Lower lobe of right lung (tissue), 2 donors: ENCODE data around the gene RAPGEF2. TPM values are rescaled to one million over a fixed set of nuclear protein-coding genes. Genes with fewer than 3 reads are reported as not detected.
A peak's percentile ranks its signal among the peaks of the same experiment; 100 is the strongest.

Experiments
- ATAC-seq, 2 donors: fragments of 200-7000 bp; cut with Tn5 transposase; one replicate each; pipeline ENCODE4 v1.9.1; 2020 to 2022; ENCODE audit warnings: mild to moderate bottlenecking in 2 of 2, moderate library complexity in 2 of 2
- DNase-seq: peaks from one replicate; pipeline ENCODE4 v3.0.0-alpha.2; 2020
- H3K27ac ChIP-seq: fragments of 200-600 bp; one replicate; pipeline ENCODE4 v1.8.0; 2022
- H3K27me3 ChIP-seq: fragments of 200-600 bp; one replicate; pipeline ENCODE4 v1.8.0; 2022; ENCODE audit warnings: low read depth
- H3K36me3 ChIP-seq: fragments of 200-600 bp; one replicate; pipeline ENCODE4 v1.8.0; 2022; ENCODE audit warnings: mild to moderate bottlenecking
- H3K4me1 ChIP-seq: fragments of 200-600 bp; one replicate; pipeline ENCODE4 v1.8.0; 2022
- H3K4me3 ChIP-seq: fragments of 200-600 bp; one replicate; pipeline ENCODE4 v1.8.0; 2022; ENCODE audit warnings: mild to moderate bottlenecking
- H3K9me3 ChIP-seq: fragments of 200-600 bp; one replicate; pipeline ENCODE4 v1.8.0; 2022
- intact Hi-C: fragments of 100-400 bp; cut with DNase I; formaldehyde crosslinking; loops from one replicate; pipeline ENCODE4 v1.11.0; 2022
- total RNA-seq: library from RNA; stranded (reverse); fragmentation: NEBNext Ultra II Directional; extraction: Animal tissue kit (Norgen Biotek cat#: 25700); gene quantifications from one replicate; pipeline ENCODE4 v1.2.1, GENCODE V29; 2021
- TF ChIP-seq, protein P1 (sequence below): fragments of 200-600 bp; IDR thresholded peaks from one replicate; pipeline ENCODE4 v1.8.0; 2022; ENCODE audit warnings: antibody characterized with exemption, mild to moderate bottlenecking
- donor health status: DM: no; HTN: yes; CAD: no; lungs with severe emphysema.

RAPGEF2 gene
- total RNA-seq, 1 donor from 2014 or later: 66.4 TPM

DNA sequence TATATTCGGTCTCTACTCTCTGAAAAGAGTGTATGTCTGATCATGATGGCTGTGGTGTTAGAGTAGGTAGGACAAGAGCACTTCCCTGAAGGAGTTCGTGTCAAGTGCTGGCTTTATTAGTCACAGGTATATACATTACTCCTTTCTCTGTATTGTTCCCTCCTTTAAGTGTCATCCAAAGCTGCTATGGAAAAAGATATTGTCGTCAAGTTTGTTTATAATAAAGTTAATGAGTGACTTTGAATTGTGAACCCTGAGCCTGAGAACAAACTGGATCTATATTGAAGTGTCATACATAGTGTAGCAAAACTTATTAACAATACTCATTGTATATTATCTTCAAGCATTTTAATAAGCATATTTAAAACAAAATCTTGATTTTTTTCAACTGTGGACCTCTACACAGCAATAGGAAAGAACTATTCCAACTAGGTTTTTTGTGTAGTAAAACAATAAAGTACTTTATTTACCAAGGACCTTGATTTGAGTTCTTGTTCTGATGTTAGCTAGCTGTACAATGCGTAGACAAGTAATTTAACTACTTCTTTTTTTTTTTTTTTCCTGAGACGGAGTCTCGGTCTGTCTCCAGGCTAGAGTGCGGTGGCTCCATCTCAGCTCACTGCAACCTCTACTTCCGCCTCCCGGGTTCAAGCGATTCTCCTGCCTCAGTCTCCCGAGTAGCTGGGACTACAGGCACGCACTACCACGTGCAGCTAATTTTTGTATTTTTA lies 177.7 kb downstream of the RAPGEF2 start:
- TF ChIP-seq, protein P1, sequence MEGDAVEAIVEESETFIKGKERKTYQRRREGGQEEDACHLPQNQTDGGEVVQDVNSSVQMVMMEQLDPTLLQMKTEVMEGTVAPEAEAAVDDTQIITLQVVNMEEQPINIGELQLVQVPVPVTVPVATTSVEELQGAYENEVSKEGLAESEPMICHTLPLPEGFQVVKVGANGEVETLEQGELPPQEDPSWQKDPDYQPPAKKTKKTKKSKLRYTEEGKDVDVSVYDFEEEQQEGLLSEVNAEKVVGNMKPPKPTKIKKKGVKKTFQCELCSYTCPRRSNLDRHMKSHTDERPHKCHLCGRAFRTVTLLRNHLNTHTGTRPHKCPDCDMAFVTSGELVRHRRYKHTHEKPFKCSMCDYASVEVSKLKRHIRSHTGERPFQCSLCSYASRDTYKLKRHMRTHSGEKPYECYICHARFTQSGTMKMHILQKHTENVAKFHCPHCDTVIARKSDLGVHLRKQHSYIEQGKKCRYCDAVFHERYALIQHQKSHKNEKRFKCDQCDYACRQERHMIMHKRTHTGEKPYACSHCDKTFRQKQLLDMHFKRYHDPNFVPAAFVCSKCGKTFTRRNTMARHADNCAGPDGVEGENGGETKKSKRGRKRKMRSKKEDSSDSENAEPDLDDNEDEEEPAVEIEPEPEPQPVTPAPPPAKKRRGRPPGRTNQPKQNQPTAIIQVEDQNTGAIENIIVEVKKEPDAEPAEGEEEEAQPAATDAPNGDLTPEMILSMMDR: no peak
- peaks cover 15% of the 10 kb centered on the region for H3K4me1 ChIP-seq
- H3K9me3 ChIP-seq: no peaks in the 10 kb centered on the region
- ATAC-seq: peak; percentile 80 to 86
- no peak overlapping the region for H3K27ac ChIP-seq
- no peak for DNase-seq
- H3K4me3 ChIP-seq: no peak overlapping the region
- H3K36me3 ChIP-seq: no peaks in the 10 kb centered on the region
- H3K27me3 ChIP-seq: no peaks in the 10 kb centered on the region
- intact Hi-C loops: no loop called here

DNA sequence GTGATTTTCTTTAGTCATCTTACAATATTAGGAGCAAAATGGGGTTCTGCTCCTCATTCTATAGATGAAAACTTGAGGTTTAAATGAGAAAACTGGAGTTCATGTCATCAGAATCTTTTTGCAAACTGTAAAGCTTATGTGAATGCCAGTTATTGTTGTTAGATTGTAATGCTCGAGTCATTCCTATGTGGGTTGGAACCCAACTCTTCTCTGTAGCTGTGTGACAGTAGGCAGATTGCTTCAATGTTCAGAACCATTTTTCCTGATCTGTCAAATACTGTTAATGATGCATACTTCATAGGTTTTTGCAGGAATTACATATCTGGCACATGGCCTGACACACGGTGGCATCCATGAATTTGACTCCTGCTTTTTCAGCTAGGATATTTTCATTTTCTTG lies 178.9 kb downstream of the RAPGEF2 start:
- no peaks in the 10 kb centered on the region for H3K9me3 ChIP-seq
- no peaks in the 10 kb centered on the region for H3K27me3 ChIP-seq
- intact Hi-C loops: no loop called here
- no peaks in the 10 kb centered on the region for H3K36me3 ChIP-seq
- peaks cover 15% of the 10 kb centered on the region for H3K4me1 ChIP-seq
- ATAC-seq (no peak), DNase-seq (no peak)
- H3K27ac ChIP-seq: no peak overlapping the region
- no peak overlapping the region for H3K4me3 ChIP-seq
- TF ChIP-seq, protein P1: no peak

DNA sequence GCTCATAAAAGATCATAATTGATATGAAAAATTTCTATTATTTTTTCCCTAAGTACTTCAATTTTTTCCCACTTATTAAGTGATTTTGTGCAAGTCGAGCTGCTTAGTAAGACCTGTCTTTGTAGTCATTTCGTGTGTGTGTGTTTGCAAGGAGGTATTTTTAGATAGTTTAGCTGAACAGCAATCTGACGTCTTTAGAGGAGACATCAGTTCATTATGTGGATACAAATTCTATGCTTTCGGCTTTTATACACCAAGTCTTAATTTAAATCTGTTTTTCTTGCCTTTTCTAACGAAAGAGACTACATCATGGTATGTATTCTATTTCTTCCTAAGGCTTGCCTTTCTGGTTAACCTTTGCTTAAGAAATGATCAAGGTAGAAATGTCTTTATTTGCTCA lies 179.4 kb downstream of the RAPGEF2 start:
- Histone ChIP-seq H3K27me3 (no peaks in the 10 kb centered on the region), H3K36me3 (no peaks in the 10 kb centered on the region), H3K27ac (no peak overlapping the region), H3K4me1 (peaks cover 15% of the 10 kb centered on the region), H3K9me3 (no peaks in the 10 kb centered on the region), H3K4me3 (no peak overlapping the region)
- ATAC-seq (no peak), DNase-seq (no peak)
- TF ChIP-seq, protein P1: no peak
- intact Hi-C loops: no loop called here

DNA sequence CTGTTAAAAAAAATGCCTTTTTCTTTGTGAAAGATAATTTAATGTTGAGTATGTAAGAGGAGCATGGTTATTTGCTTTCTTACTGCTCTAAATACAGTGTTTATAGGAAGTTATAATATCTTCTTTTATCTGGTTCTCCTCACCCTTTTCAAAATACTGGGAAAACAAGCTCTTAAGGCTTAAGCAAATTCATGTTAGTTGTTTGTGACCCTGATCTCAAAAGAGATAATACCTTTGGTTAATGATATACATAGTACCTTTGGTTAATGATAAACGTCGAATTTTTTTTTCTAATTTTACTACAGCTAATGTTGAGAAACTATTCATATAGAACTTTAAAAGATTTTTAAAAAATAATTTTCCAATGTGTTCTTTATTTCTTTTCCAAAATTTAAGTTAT lies 180.1 kb downstream of the RAPGEF2 start:
- Histone ChIP-seq H3K4me3 (no peak overlapping the region), H3K4me1 (peaks cover 15% of the 10 kb centered on the region), H3K27ac (no peak overlapping the region), H3K9me3 (no peaks in the 10 kb centered on the region), H3K36me3 (no peaks in the 10 kb centered on the region), H3K27me3 (no peaks in the 10 kb centered on the region)
- TF ChIP-seq, protein P1: no peak
- DNase-seq (no peak), ATAC-seq (no peak)
- intact Hi-C loops: no loop called here

DNA sequence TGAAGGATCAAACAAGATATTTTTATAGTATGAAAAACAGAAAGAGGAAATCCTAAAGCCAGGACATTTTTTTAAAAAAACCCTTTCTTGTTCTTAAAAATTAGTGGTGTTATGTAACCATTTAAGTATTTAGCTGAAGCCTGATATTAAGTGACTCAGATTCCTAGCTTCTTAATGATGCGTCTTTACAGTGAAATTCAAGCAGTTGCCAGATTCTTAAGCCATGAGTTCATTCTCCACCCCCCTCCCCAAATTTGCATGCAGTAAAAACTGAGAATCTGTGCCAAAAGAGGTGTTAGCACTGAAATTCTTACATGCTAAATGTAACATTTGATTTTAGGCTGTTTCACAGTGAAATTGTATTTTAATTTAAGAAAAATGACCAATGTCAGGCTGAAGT lies 180.8 kb downstream of the RAPGEF2 start:
- intact Hi-C loops: no loop called here
- Histone ChIP-seq H3K36me3 (no peaks in the 10 kb centered on the region), H3K9me3 (no peaks in the 10 kb centered on the region), H3K4me1 (peaks cover 19% of the 10 kb centered on the region), H3K27me3 (no peaks in the 10 kb centered on the region), H3K4me3 (no peak overlapping the region), H3K27ac (no peak overlapping the region)
- TF ChIP-seq, protein P1: no peak
- ATAC-seq: peak in 1 of 2 donors; percentile 43
- DNase-seq: no peak
